B cell (primary cell): ENCODE data around the gene DGAT2.

Experiments
- EZH2 ChIP-seq: IDR thresholded peaks from 2 replicates; pipeline ENCODE4 v1.6.1; 2012; ENCODE audit warnings: borderline replicate concordance, low read depth, mild to moderate bottlenecking, moderate library complexity, low read length; ENCODE audit not compliant: insufficient read depth, poor library complexity, severe bottlenecking
- TF ChIP-seq, protein P1 (sequence below): fragments of 200-600 bp; IDR thresholded peaks from one replicate; pipeline ENCODE4 v1.8.0; 2022; ENCODE audit warnings: antibody characterized with exemption, mild to moderate bottlenecking

DNA sequence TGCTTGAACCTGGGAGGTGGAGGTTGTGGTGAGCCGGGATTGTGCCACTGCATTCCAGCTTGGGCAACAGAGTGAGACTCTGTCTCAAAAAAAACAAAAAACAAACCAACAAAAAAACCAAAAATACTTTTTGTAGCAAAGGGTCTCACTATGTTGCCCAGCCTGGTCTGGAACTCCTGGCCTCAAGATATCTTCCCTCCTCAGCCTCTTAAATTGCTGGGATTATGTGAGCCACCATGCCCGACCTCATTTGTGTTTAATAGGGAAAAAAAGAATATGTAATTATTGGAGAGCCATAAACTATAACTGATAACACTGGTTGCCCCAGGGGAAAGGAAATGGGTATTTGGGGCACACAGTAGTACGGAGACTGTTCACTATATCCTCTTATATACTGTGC, 66.2 kb downstream of the DGAT2 start:
- TF ChIP-seq, protein P1, sequence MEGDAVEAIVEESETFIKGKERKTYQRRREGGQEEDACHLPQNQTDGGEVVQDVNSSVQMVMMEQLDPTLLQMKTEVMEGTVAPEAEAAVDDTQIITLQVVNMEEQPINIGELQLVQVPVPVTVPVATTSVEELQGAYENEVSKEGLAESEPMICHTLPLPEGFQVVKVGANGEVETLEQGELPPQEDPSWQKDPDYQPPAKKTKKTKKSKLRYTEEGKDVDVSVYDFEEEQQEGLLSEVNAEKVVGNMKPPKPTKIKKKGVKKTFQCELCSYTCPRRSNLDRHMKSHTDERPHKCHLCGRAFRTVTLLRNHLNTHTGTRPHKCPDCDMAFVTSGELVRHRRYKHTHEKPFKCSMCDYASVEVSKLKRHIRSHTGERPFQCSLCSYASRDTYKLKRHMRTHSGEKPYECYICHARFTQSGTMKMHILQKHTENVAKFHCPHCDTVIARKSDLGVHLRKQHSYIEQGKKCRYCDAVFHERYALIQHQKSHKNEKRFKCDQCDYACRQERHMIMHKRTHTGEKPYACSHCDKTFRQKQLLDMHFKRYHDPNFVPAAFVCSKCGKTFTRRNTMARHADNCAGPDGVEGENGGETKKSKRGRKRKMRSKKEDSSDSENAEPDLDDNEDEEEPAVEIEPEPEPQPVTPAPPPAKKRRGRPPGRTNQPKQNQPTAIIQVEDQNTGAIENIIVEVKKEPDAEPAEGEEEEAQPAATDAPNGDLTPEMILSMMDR: no peak
- no peak for TF ChIP-seq EZH2
